ENCODE data around the gene TAF10. TPM values are rescaled to one million over a fixed set of nuclear protein-coding genes. Genes with fewer than 3 reads are reported as not detected.

The TAF10 gene
- total RNA-seq, 1 donor from 2014 or later = 80.9 TPM

DNA sequence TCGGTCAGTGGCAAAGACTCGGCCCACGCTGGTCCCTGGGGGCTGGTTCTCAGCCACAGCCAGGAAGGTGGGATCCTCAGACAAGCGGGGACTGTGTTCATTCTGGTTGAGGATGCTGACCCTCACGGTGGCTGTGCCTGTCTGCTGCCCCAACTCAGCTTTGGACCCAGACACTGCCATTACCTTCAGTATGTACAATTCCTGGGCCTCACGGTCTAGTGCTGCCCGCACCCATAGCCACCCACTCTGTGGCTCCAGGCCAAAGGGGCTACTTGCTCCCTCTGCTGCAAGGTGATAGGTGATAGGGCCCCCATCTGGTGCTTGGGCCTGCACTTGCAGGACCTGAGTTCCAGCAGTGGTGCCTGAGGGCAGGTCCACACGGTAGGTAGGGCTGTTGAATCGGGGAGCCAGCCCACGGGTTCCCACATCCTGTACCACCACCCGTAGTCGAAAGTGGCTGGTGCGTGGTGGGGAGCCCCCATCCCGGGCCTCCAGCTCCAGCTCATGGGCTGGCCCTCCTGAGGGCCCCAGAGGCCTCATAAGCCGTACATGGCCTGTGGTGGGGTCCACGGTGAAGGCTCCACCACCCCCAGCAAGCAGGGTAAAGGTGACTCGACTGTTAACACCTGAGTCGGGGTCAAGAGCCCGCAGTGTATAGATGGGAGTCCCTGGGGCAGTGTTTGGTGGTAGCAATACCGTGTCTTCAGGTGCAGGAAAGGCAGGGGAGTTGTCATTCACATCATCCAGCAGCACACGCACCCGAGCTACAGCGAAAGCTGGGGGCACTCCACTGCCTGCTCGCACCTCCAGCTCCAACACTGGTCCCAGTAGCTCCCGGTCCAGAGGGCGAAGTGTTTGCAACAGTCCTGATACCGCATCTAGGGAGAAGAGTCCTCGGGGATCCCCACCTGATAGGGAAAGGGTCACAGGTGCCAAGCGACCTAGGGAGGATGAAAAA, 20.4 kb upstream of the TAF10 start:
- H3K27me3 Mint-ChIP-seq (ENCODE audit: low read depth) = no peaks in the 10 kb centered on the region
- peaks cover 24% of the 10 kb centered on the region for H3K36me3 Mint-ChIP-seq (ENCODE audit: low read depth)
- no peak for DNase-seq (ENCODE audit: low spot score)
- no peaks in the 10 kb centered on the region for H3K4me1 Mint-ChIP-seq (ENCODE audit: low read depth)
- H3K27ac Mint-ChIP-seq (ENCODE audit: unreplicated experiment) = no peak overlapping the region
- no peak overlapping the region for H3K4me3 Mint-ChIP-seq (ENCODE audit: unreplicated experiment)
- TF ChIP-seq, protein P1, sequence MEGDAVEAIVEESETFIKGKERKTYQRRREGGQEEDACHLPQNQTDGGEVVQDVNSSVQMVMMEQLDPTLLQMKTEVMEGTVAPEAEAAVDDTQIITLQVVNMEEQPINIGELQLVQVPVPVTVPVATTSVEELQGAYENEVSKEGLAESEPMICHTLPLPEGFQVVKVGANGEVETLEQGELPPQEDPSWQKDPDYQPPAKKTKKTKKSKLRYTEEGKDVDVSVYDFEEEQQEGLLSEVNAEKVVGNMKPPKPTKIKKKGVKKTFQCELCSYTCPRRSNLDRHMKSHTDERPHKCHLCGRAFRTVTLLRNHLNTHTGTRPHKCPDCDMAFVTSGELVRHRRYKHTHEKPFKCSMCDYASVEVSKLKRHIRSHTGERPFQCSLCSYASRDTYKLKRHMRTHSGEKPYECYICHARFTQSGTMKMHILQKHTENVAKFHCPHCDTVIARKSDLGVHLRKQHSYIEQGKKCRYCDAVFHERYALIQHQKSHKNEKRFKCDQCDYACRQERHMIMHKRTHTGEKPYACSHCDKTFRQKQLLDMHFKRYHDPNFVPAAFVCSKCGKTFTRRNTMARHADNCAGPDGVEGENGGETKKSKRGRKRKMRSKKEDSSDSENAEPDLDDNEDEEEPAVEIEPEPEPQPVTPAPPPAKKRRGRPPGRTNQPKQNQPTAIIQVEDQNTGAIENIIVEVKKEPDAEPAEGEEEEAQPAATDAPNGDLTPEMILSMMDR (IDR thresholded peaks at IDR 0.05) = no peak
- H3K9me3 Mint-ChIP-seq (ENCODE audit: low read depth) = no peaks in the 10 kb centered on the region

DNA sequence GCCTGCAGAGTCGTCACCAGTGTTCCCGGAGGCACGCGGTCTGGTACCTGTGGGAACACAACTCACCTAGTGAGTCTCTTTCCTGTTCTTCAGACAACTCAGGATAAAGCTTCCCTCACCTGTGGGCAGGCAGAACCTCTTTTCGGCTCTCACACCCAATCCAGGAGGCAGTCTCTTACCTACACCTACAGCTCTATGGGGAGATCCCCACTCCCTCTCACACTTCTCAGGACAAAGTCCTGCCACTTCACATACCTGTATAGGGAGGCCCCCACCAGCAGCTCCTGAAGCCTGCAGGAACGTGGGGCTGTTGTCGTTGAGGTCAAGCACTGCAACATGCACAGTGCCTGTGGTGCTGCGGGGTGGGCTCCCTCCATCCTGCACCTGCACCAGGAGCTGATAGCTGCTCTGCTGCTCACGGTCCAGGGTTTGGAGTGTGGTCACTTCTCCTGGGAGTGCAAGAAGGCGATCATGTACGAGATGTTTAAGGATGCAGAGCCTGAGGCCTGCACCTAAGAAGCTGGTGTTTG, 19.4 kb upstream of the TAF10 start:
- Mint-ChIP-seq H3K4me3 (ENCODE audit: unreplicated experiment) (no peak overlapping the region), H3K27me3 (ENCODE audit: low read depth) (no peaks in the 10 kb centered on the region), H3K27ac (ENCODE audit: unreplicated experiment) (no peak overlapping the region), H3K36me3 (ENCODE audit: low read depth) (peaks cover 25% of the 10 kb centered on the region), H3K9me3 (ENCODE audit: low read depth) (no peaks in the 10 kb centered on the region), H3K4me1 (ENCODE audit: low read depth) (no peaks in the 10 kb centered on the region)
- no peak for DNase-seq (ENCODE audit: low spot score)
- TF ChIP-seq, protein P1 (IDR thresholded peaks at IDR 0.05) = no peak

DNA sequence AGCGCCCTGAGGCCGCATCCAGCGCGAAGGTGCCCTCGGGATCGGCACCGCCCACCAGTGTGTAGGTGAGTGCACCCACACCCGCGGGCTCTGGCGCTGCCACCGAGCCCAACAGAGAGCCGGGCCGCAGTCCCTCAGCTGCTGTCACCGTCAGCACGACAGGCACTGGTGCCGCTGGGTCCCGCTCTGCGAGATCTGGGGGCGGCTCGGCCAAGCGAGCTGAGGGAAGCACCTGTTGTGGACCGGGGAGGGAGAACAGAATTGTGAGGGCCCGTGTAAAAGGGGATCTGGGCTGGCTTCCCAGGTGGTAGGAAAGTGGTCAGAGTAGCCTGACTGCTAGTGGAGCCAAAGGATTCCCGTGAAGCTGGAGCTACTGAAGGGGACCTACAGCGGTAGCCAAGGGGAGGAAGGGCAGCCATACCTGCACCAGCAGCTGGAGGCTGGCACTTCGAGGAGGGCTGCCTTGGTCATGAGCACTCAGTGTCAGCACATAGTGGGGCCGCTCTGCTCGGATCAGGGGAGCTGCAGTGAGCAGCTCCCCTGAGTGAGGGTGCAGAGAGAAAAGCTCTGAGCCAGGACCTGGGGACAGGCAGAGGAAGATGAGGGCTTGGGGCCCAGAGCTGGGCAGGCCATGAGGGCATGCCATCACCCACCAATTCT, 18.7 kb upstream of the TAF10 start:
- Mint-ChIP-seq H3K4me1 (ENCODE audit: low read depth) (no peaks in the 10 kb centered on the region), H3K4me3 (ENCODE audit: unreplicated experiment) (no peak overlapping the region), H3K27me3 (ENCODE audit: low read depth) (no peaks in the 10 kb centered on the region), H3K9me3 (ENCODE audit: low read depth) (no peaks in the 10 kb centered on the region), H3K36me3 (ENCODE audit: low read depth) (peaks cover 27% of the 10 kb centered on the region), H3K27ac (ENCODE audit: unreplicated experiment) (no peak overlapping the region)
- TF ChIP-seq, protein P1 (IDR thresholded peaks at IDR 0.05) = no peak
- no peak for DNase-seq (ENCODE audit: low spot score)

DNA sequence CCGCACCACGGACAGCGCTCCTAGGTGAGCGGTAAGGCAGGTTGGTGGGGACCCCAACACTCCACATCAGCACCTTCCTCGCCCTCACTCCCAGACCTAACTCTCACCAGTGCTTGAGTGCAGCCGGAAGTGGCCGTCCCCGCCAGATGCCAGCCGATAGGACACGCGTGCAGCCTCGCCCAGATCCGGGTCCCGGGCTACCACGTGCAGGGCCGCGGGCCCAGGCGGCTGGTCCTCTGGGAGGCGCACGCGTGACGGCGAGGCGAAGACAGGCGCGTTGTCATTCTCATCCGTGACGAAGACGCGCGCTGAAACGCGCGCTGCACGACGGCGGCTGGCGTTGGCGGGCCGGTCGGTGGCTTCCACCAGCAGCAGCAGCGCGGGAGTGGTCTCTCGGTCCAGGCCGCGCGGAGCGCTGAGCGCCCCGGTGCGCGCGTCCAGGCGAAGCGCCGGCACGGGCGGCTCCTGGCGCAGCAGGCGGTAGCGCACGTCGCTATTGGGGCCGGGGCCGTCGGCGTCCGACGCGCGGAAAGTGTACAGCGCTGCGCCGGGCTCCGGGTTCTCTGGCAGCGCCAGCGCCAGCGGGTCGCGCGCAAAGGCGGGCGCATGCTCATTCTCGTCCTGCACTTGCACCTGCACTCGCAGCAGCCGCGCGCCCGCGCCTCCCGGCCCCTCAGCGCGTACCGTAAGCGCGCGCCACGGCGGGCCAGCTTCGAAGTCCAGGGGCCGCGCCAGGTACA, 18.0 kb upstream of the TAF10 start:
- H3K4me3 Mint-ChIP-seq (ENCODE audit: unreplicated experiment) = no peak overlapping the region
- no peak overlapping the region for H3K27ac Mint-ChIP-seq (ENCODE audit: unreplicated experiment)
- H3K9me3 Mint-ChIP-seq (ENCODE audit: low read depth) = no peaks in the 10 kb centered on the region
- H3K4me1 Mint-ChIP-seq (ENCODE audit: low read depth) = no peaks in the 10 kb centered on the region
- TF ChIP-seq, protein P1 (IDR thresholded peaks at IDR 0.05) = no peak
- no peak for DNase-seq (ENCODE audit: low spot score)
- peaks cover 31% of the 10 kb centered on the region for H3K36me3 Mint-ChIP-seq (ENCODE audit: low read depth)
- no peaks in the 10 kb centered on the region for H3K27me3 Mint-ChIP-seq (ENCODE audit: low read depth)

DNA sequence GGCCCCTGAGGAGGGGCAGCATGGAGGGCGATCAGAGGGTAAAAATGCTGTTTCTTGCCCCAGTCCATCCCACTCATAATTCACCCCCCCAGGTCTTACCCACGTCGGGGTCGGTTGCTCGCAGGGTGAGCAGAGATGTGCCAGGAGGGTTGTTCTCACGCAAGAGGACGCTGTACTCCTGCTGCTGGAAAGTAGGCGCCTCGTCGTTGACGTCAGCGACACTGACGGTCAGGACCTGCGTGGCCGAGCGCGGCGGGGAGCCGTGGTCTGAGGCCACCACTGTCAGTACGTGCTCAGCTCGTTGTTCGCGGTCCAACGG, 17.5 kb upstream of the TAF10 start:
- Mint-ChIP-seq H3K36me3 (ENCODE audit: low read depth) (peaks cover 31% of the 10 kb centered on the region), H3K27me3 (ENCODE audit: low read depth) (no peaks in the 10 kb centered on the region), H3K27ac (ENCODE audit: unreplicated experiment) (no peak overlapping the region), H3K4me3 (ENCODE audit: unreplicated experiment) (no peak overlapping the region), H3K4me1 (ENCODE audit: low read depth) (no peaks in the 10 kb centered on the region), H3K9me3 (ENCODE audit: low read depth) (no peaks in the 10 kb centered on the region)
- no peak for DNase-seq (ENCODE audit: low spot score)
- TF ChIP-seq, protein P1 (IDR thresholded peaks at IDR 0.05) = no peak

Data from chondrocyte (in vitro differentiated cells).